H1 (cell line): Measurements from ENCODE around the gene DPEP2. TPM values are rescaled to one million over a fixed set of nuclear protein-coding genes. Genes with fewer than 3 reads are reported as not detected.

Experiments used
- CHD7 ChIP-seq: fragments of 300-600 bp; sonication (generic); IDR thresholded peaks from 2 replicates; pipeline ENCODE4 v1.7.1; 2012; ENCODE audit warnings: low read length, moderate library complexity, mild to moderate bottlenecking, inconsistent platforms; ENCODE audit not compliant: insufficient replicate concordance
- SIRT6 ChIP-seq: IDR thresholded peaks from one replicate; pipeline ENCODE4 v1.7.1; 2012; ENCODE audit warnings: low read length, inconsistent platforms
- SUZ12 ChIP-seq: fragments of 200-600 bp; sonication (generic); IDR thresholded peaks from 2 replicates; pipeline ENCODE4 v1.6.1; 2012; ENCODE audit warnings: mild to moderate bottlenecking, inconsistent platforms, low read length, moderate library complexity, mixed read lengths
- TAF1 ChIP-seq: IDR thresholded peaks from 2 replicates; pipeline ENCODE4 v1.6.1; 2011; ENCODE audit warnings: mild to moderate bottlenecking, low read depth, low read length
- TEAD4 ChIP-seq: IDR thresholded peaks from 2 replicates; pipeline ENCODE4 v1.6.1; 2012; ENCODE audit warnings: low read depth, low read length, inconsistent platforms, mixed read lengths
- ZNF274 ChIP-seq: IDR thresholded peaks from 2 replicates; pipeline ENCODE4 v1.7.0; 2012; ENCODE audit warnings: low read length, borderline replicate concordance; ENCODE audit errors: extremely low read depth
- polyA plus RNA-seq, 7 experiments: library from polyadenylated mRNA; depleted of rRNA in 3 of 7; stranded (reverse) in 5 of 7; unstranded in 2 of 7; fragments of >200 nt in 5 of 7; fragments of 200-250 nt in 2 of 7; gene quantifications; 1 replicate in 5 of 7; 2 replicates in 1 of 7; 4 replicates in 1 of 7; pipeline versions ENCODE4 v1.2.1 to v1.2.3, GENCODE V29; 2011 to 2013; ENCODE audit warnings: missing spikeins in 2 of 7, mixed read lengths in 2 of 7
- total RNA-seq: library from RNA; stranded (reverse); fragmentation: NEBNext Ultra II Directional; extraction: Animal tissue kit (Norgen Biotek cat#: 25700); gene quantifications from 2 replicates; pipeline ENCODE4 v1.2.1, GENCODE V29; 2021
- TF ChIP-seq, protein P1 (sequence below): IDR thresholded peaks from 2 replicates; pipeline ENCODE4 v1.6.1; 2012; ENCODE audit warnings: inconsistent platforms
- TF ChIP-seq, protein P2 (sequence below): IDR thresholded peaks from 2 replicates; pipeline ENCODE4 v1.6.1; 2011; ENCODE audit warnings: low read length, improper control_type of control experiment

DPEP2 gene
- total and polyA plus RNA-seq, 2 of the 8 experiments (the other 6 are each of a cell fraction or from before 2014, with no cell fraction given) = not detected

DNA sequence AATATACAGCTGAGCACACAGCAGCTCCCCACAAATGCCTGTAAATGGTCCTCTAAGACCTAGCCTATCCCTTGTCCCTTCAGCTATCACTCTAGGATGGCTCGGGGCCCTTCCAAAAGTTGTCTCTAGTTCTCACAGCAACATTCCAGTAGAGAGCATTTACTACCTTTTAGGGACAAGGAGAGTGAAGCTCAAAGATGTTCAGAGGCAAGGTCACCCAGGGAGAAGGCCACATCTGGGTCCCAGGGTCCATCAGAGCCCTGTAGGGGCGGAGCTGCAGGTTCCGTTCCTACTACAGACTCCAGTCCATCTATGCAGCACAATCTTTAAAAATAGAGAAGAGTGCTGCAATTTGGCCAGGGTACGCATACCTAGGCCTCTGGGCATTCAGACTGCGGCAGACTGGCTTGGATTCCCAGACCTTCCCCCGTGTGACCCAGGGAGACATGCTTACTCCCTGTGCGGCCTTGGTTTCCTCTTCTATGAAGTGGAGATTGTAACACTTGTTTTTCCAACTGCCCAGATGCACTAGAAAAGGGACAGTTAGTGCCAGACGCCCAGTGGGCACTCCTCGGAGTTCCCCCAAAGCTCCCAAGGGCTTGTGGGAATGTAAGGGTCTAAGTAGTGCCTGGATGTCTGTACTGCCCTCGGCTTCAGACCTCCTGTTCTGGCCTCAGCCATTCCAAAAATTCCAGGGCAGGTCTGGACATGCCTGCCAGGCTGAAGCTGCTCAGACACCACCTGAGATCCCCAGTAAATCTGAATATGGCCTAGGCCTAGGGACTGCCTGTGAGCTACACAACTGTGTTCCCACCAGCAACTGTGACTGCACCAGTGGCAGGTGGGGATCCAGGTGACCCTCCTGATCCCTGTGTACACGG, 33.4 kb downstream of the DPEP2 start (continued):
- no peak for TF ChIP-seq CHD7
- TF ChIP-seq ZNF274 = no peak
- TF ChIP-seq SUZ12 = no peak
- TF ChIP-seq TEAD4 = 0 out of 2 replicates have a peak, but pooled peaks have one; percentile 44
- 0 out of 2 replicates have a peak, but pooled peaks have one; percentile 4 for TF ChIP-seq TAF1
- TF ChIP-seq, protein P1, sequence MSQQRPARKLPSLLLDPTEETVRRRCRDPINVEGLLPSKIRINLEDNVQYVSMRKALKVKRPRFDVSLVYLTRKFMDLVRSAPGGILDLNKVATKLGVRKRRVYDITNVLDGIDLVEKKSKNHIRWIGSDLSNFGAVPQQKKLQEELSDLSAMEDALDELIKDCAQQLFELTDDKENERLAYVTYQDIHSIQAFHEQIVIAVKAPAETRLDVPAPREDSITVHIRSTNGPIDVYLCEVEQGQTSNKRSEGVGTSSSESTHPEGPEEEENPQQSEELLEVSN = no peak
- no peak for TF ChIP-seq SIRT6
- TF ChIP-seq, protein P2, sequence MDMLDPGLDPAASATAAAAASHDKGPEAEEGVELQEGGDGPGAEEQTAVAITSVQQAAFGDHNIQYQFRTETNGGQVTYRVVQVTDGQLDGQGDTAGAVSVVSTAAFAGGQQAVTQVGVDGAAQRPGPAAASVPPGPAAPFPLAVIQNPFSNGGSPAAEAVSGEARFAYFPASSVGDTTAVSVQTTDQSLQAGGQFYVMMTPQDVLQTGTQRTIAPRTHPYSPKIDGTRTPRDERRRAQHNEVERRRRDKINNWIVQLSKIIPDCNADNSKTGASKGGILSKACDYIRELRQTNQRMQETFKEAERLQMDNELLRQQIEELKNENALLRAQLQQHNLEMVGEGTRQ = no peak
